ENCODE results near the gene EML3.
"Not testable (repeated sequence)": the region's sequence is repeated elsewhere in the genome, so short reads cannot be mapped to it uniquely, and the experiment has no call there.

EML3 gene

DNA sequence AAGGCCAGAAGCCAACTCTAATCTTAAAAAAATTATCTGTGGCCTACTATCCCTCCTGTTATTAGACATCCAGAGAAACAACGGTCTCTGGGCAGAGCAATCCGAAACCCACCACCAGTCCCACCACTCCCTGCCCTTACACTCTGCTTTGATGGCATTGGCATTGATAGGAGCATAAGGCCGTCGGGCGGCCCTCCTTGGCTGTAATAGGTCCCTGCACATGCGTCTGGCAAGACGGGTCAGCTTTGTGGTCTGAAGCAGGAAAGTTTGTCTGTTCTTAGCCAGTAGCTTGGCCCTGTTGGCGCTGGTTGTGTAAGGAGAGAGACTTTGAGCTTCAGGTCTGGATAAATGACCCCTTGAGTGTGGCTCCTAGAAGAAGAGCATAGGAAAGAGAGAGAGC is 17.5 kb downstream of the EML3 start:
- DNase-seq = no peak

- peak; percentile 56 to 78 (median 59) for DNase-seq
Observed at GRCh38 chr11:62593434-62594044, 19.0 kb downstream of the EML3 start.

GRCh38 chr11:62592989-62593421 is 19.6 kb downstream of the EML3 start:
- DNase-seq = no peak

DNA sequence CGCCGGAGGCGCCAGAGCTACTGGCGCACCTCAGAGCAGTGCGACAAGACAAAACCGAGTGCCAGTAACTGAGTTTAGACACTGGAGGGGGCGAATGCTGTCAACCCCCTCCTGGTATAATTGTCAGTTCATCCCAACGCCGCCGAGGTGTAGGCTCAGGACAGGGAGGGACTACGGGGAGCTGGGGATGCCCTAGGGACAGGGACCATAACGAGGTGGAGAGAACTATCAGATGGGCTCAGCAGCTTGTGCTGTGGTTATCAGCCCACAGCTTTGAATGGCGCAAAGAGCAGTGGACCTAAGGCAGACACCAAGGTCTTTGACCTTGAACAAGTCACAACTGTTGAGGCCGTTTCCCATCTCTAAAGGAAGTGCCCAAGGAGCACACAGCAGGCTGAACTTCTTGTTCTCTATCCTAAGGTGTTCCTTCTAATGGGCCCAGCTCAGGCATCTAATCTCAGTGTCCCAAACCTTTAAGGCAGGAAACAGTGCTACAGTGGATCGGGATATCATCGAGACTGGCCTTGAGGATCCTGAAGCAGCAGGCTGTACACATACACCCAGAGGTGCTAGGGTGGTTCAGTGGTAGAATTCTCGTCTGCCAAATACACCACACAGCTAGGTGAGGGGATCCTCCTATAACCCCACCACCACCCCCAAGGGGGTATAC is 20.3 kb downstream of the EML3 start:
- no peak for DNase-seq

GRCh38 chr11:62591448-62592145 is 21.0 kb downstream of the EML3 start, which contains the start of gene TUT1:
Gene TUT1, minus strand, starts transcription at chr11:62591523. Its CDS starts 38 bp downstream, at chr11:62591485.
- DNase-seq = peak; percentile 99 to 100 (median 99)

DNA sequence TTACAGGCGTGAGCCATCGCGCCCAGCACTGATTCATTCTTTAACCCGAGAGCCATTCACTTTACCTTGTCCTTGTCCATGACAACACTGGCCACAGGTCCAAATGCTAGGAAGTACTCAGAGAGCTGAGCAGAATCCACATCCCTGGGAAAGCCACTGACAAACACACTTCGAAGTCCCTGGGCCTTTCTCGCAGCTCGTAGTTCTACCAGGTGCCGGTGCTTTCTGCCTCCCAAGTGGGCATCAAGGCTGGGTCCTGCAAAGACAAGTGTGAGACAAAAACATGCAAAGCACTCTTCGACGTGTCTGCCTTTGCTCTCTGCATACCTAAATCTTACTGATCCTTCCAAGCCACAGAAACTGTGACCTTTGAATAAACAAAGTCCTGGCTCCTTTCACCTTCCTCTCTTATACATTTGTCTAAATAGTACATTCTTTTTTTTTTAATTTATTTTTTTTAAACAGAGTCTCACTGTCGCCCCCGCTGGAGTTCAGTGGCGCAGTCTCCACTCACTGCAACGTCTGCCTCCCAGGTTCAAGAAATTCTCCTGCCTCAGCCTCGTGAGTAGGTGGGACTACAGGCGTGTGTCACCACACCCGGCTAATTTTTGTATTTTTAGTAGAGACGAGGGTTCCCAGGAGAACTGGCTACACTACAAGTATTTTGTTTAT is 23.5 kb downstream of the EML3 start:
- DNase-seq = no peak

GRCh38 chr11:62585356-62585755 is 27.2 kb downstream of the EML3 start:
- DNase-seq = not testable (repeated sequence)

GRCh38 chr11:62581735-62582134 is 30.8 kb downstream of the EML3 start:
- not testable (repeated sequence) for DNase-seq

DNA sequence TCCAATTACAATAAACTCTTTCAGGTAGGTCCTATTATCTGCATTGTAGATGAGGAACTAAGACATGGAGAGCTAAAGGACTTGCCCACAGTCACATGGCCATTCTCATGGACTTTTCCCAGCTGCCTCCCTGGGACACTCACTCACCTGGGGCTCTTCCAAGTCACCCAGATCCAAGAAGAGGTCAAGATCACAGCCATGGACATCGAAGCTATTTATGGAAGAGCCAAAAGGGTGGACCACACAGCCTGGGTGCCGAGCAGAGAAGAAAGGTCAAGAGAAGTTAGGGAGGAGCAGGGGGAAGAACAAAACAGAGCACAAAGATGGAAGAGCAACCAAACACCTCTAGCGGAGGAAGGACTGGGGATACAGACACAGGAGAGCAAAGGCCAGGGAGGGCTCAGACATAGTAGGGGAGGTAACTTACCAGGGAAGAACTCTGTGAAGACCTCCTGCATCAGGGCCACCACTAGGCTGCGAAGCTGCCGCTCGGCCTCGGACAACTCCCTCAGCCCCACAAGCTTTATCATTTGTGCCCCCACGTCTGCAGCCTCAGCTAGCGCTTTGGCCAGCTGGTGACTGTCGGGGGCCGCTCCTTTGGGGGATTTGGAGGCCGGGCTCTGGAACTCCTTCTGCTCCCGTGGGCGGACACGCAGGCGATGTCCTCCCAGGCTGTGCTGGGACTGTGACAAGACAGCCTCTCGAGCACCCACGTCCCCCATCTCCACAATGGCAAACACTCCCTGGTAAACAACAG is 31.4 kb downstream of the EML3 start:
- no peak for DNase-seq

DNA sequence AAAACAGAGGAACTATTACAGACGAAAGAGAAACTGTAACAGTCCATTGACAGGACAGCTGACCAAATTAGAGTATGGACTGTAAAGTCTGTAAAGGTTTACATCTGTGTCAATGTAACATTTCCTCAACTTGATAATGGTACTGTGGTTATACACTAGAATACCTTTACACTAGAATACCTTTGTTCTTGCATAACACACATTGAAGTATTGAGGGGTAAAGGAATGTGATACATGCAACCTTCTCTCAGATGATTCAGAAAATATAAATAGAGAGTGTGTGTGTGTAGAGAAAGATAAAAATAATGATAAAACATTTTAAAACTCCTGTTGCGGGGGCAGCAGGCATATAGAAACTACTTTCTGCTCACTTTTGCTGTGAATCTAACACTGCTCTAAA is 33.3 kb downstream of the EML3 start:
- no peak for DNase-seq

- DNase-seq = no peak
Observed at GRCh38 chr11:62578541-62578940, 34.0 kb downstream of the EML3 start.

DNA sequence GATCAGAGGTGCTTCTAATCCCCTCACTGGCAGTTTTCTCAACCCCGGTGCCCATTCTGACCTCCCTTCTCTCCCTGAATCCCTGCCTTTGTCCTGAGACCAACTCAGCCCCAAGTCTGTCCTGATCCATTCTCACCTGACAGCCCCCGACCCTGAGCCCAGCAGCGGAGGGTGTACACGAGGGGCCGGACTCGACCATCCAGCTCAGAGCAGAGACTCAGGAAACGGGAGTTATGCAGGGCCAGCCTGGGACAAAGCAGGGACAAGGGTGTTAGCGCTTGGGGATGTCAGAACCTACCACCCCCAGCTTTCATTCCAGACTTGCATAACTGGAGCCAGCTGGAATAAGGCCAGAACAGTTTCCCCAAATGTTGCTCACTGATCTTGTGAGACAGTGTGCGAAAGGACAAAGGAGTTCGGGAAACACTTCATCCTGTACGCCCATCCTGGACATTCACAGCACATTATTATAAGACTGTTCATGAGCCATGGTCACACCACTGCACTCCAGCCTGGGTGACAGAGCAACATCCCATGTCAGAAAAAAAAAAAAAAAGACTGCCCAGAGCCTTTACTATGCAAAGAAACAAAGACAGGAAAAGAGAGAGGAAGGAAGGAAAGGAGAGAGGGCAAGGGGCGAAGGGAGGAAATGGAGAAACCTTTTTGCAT is 35.4 kb downstream of the EML3 start:
- no peak for DNase-seq

GRCh38 chr11:62575837-62576236 is 36.7 kb downstream of the EML3 start:
- no peak for DNase-seq

DNA sequence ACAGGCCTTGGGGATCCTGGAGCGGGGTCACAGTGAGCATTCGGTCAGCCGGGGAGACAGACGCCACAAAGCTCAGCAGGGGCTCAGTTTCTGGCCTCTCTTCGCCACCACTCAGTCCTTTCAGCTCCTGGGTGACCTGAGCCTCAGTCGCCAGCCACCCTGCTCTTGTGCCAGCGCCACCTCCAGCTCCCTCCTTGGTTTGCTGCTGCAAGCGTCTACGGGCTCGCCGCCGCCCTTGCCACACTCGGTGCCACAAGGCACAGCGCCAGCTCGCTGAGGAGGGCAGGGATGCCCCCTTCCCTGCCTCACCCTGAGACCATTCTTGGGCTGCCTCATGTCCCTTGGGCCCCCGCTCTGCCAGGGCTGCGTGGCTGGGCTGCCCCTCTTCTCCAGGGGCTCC is 37.4 kb downstream of the EML3 start:
- DNase-seq = peak in 1 of 3 experiments; percentile 78

- DNase-seq = peak; percentile 24 to 80 (median 67)
Observed at GRCh38 chr11:62574363-62575071, 38.1 kb downstream of the EML3 start.

DNA sequence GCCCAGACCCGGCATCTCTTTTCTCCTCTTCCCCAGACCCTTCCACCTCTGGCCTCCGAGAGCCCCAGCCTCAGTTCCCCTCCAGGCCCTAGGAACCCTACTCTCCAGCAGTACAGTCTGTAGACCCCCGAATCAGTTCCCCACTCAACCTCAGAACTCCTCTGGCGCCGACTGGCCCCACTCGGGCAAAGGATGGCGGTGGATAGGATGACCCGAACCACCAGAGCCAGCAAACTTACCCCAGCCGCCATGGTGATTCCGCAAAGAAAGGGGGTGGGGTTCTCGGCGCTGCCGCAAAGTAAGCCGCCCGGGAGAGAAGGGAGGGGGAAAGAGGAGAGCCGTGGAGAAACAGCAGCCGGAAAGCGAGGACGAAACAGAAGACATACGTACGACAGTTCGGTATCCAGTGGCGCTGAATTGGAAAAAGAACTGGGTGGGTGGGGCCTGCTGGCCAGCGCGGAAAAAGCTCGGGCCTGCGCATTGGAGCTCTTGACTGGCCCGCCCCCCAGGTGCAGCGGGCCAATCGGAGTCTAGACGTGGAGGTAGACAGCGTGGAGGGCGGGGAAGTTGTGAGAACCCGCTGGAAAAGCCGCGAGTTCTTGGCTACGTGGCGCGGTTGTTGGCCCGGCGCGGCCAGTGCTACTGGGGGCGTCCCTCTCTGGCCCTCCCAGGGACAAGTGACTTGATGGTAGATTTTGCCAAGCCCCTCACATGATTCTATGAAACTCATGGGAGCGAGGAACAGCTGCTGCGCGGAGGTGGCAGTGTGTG is 38.8 kb downstream of the EML3 start, which contains the start of gene EEF1G:
Gene EEF1G, minus strand, starts transcription at position 300 of the 771 bp plus-strand sequence. Its CDS starts 49 bp downstream, at position 251.
- peak; percentile 98 to 100 (median 100) for DNase-seq

GRCh38 chr11:62573006-62573591 is 39.5 kb downstream of the EML3 start:
- DNase-seq = no peak

- no peak for DNase-seq
Observed at GRCh38 chr11:62572431-62572830, 40.1 kb downstream of the EML3 start.

DNA sequence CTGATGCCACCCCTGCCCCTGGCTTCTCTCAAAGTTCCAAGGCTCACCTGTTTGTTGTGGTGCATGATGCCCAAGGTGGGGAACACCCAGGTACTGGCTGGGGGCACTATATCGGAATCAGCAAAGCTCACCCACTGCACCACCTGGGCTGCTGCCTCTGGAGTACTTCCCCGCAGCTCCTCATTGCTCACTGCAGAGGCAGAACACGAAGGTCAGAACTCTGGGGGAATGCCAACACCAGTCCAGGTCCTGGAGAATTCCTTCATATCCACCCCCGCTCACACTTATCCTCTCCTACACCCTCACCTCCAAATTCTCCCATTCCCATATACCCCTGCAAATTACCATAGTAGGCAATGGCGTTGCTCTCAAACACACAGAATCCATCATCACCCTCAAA is 41.1 kb downstream of the EML3 start:
- DNase-seq = not testable (repeated sequence)

DNA sequence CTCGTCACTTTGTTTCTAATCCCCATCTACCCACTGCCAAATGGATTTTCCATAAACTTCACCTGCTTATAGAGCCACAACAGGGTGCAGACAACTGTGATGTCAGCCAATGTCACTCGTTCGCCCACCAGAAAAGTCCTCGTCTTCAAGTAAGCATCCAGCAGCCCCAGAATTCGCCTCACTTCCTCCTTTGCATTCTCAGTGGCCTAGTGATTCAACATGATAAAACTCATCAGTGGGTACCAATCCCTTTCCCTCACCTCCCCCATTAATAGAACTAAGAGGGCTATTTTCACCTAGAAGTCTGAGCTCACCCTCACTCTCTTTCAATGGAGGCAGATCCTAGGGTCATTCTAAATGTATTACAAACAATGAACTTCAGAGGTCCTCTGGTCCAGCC is 41.7 kb downstream of the EML3 start:
- not testable (repeated sequence) for DNase-seq
